ENCODE results near the gene OOSP4A.
A peak's percentile ranks its signal among the peaks of the same experiment; 100 is the strongest.

OOSP4A gene

DNA sequence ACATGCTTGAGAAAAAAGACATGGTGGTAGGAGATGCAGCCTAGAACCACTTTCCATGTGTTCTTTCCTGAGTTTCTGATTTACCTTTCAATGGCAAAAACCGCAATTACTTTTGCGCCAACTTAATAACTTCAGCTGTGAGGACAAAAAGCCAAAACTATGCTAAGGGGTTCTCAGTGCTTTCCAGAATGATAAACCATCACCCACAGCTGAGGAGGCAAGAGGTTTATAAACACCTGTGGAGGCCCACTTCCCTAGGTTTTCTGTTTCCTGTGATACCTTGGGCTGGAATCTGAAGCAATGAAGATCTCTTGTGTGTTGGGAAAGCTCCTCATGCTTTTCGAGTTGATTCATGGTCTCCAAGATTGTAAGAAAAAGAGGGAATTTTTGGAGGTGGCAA is at the start of gene OOSP4A:
Gene OOSP4A (plus strand): TSS at position 301 of the 400 bp plus-strand sequence. CDS start 0 bp downstream, at position 301.
- H3K27ac ChIP-seq, result no peak within 1 kb of the TSS
- TF ChIP-seq, protein P1, sequence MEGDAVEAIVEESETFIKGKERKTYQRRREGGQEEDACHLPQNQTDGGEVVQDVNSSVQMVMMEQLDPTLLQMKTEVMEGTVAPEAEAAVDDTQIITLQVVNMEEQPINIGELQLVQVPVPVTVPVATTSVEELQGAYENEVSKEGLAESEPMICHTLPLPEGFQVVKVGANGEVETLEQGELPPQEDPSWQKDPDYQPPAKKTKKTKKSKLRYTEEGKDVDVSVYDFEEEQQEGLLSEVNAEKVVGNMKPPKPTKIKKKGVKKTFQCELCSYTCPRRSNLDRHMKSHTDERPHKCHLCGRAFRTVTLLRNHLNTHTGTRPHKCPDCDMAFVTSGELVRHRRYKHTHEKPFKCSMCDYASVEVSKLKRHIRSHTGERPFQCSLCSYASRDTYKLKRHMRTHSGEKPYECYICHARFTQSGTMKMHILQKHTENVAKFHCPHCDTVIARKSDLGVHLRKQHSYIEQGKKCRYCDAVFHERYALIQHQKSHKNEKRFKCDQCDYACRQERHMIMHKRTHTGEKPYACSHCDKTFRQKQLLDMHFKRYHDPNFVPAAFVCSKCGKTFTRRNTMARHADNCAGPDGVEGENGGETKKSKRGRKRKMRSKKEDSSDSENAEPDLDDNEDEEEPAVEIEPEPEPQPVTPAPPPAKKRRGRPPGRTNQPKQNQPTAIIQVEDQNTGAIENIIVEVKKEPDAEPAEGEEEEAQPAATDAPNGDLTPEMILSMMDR (IDR thresholded peaks at IDR 0.05), result no peak
- no peak for TF ChIP-seq ZFX (IDR thresholded peaks at IDR 0.05; ENCODE audit: borderline replicate concordance)

DNA sequence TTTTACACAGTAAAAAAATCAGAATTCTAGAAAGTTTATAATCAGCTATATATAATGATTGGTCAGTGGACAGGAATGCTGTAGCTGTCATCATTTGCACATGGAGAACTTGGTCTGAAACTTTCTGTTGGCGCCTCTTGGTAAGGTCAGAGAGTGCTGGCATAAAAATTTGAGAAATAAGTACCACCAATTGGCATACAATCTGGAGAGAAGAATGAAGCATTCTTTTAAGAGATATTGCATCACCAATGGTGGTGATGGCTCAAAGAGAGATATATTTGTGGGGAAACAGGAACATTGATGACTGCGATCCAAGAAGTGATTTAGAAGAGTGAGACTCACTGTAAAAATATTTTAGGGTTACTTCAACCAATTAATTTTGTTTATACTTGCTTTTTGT is 45.4 kb upstream of the OOSP4A start:
- no peak overlapping the region for H3K27ac ChIP-seq
- no peak for TF ChIP-seq ZFX (IDR thresholded peaks at IDR 0.05; ENCODE audit: borderline replicate concordance)
- TF ChIP-seq, protein P1 (IDR thresholded peaks at IDR 0.05), result no peak

DNA sequence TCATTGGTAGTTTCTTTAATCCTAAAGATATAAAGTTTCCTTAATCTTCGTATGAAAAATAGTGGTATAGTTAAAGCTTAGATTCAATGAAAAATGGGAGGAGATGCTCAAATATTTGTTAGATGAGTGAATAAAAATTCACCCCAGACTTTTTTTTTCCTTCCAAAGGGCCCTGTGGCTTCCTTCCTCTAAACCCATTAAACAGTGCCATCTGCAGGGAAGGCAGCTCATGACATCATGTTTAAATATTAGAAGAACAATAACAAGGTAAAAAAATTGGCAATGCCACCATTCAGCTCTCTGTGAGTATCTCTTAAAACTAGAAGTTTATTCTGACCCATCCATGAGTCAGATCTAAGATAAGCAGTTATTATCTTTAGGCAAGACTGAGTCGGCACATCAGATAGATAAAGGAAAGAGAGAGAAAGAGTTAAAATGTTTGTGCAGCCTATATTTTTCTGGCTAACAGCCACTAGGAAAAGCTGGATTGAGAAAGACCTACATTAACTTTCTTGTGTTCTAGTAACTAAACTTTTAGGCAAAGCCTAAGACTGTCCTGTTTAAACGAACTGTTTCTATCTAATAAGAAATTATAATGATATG is 44.7 kb upstream of the OOSP4A start:
- TF ChIP-seq, protein P1 (IDR thresholded peaks at IDR 0.05), result peak; percentile 74
- no peak for TF ChIP-seq ZFX (IDR thresholded peaks at IDR 0.05; ENCODE audit: borderline replicate concordance)
- no peak overlapping the region for H3K27ac ChIP-seq

DNA sequence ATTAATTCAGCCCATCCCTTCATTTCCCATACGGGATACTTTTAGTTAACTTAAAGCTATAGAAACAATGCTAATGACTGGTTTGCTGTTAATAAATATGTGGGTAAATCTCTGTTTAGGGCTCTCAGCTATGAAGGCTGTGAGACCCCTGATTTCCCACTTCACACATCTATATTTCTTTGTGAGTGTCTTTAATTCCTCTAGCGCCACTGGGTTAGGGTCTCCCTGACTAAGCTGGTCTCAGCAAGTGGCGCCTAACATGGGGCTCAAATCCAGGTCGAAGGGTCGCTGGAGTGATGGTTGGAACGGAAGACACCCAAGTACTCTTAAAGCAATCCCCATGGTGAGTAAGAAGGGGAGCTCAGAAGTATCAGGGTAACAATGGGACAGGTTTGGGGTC is 40.0 kb upstream of the OOSP4A start:
- no peak for TF ChIP-seq ZFX (IDR thresholded peaks at IDR 0.05; ENCODE audit: borderline replicate concordance)
- TF ChIP-seq, protein P1 (IDR thresholded peaks at IDR 0.05), result no peak
- H3K27ac ChIP-seq, result no peak overlapping the region

DNA sequence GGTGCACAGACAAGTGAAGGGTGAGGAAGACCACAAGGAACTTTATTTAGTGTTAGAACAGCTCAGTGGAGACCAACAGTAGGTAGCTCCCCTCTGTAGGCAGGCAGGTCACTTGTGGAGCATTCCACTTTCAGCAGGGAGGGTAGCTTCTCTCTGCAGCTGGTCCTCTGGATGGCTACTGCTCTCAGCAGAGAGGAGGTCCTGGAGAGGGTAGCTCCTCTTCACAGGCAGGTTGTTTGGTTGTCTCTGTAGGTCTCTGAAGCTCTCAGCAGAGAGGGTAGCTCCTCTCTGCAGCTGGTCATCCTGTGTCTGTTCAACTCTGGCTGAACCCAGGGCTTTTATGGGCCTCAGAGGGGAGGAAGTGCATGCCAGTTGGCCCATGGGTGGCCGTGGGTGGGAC is 32.1 kb upstream of the OOSP4A start:
- TF ChIP-seq, protein P1 (IDR thresholded peaks at IDR 0.05), result no peak
- no peak for TF ChIP-seq ZFX (IDR thresholded peaks at IDR 0.05; ENCODE audit: borderline replicate concordance)
- H3K27ac ChIP-seq, result no peak overlapping the region

DNA sequence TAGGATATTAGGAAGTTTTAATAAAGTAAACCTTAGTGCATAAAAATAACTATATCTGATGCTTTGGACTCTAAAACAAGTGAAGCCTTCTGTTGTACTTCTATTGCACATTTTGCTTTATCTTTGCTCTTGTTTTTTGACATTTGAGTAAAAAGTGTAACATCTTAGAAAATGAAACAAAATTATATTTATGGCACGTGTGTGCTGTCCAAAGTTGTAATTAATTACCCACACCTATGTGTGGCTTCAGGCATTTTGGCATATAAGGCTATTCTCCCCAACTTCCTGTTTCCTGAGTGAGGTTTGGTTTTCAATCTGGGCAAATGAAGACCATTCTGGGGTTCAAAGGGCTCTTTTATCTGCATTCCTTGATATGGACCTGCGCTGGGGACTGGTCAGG is 25.7 kb upstream of the OOSP4A start, which contains the start of gene OOSP1:
Gene OOSP1 (plus strand): TSS at position 301 of the 400 bp plus-strand sequence. CDS start 23 bp downstream, at position 324.
- H3K27ac ChIP-seq, result no peak within 1 kb of the TSS
- TF ChIP-seq, protein P1 (IDR thresholded peaks at IDR 0.05), result no peak
- no peak for TF ChIP-seq ZFX (IDR thresholded peaks at IDR 0.05; ENCODE audit: borderline replicate concordance)

DNA sequence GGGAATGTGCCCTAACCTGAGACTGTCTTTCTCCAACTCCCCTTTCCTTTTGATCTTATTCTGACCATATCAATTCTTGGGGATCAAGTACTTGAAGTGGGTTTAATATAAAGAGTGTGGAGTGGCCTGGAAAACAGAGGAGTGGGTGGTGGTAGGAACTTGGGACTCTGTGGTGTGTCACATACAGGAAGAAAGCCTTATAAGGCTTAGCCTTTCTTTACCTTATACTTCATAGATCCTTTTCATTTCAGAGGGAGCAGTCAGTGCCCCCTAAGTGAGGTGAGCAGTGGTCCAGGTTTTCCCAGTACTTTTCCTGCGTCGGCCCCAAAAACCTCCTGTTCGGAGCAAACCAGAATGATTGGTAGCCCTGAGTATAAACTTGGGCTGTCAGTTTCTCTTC is 25.1 kb upstream of the OOSP4A start:
- no peak overlapping the region for H3K27ac ChIP-seq
- TF ChIP-seq, protein P1 (IDR thresholded peaks at IDR 0.05), result no peak
- no peak for TF ChIP-seq ZFX (IDR thresholded peaks at IDR 0.05; ENCODE audit: borderline replicate concordance)

Data from 22Rv1 (cell line).